ENCODE measurements around the gene CMC2.

The CMC2 gene

GRCh38 chr16:80988756-80989155 is 17.9 kb downstream of the CMC2 start:
- no peak overlapping the region for H3K4me3 ChIP-seq (ENCODE audit: low read length)
- TF ChIP-seq CTCF (IDR thresholded peaks at IDR 0.05; ENCODE audit: low read depth, low read length, poor library complexity, severe bottlenecking) = no peak
- no peak for TF ChIP-seq EZH2phosphoT487 (IDR thresholded peaks at IDR 0.05; ENCODE audit: borderline replicate concordance, low read length)
- H4K20me1 ChIP-seq (ENCODE audit: control insufficient read depth, insufficient read depth, low read depth, low read length) = peaks cover 3% of the 10 kb centered on the region; the same call in 1 of the 2 replicates
- H3K9me3 ChIP-seq (ENCODE audit: control insufficient read depth, insufficient read depth, low read length) = no peaks in the 10 kb centered on the region
- H3K27ac ChIP-seq (ENCODE audit: low read depth, low read length) = no peak overlapping the region
- peaks cover 52% of the 10 kb centered on the region for H3K79me2 ChIP-seq (ENCODE audit: control insufficient read depth, low read length)
- no peaks in the 10 kb centered on the region for H3K27me3 ChIP-seq (ENCODE audit: control insufficient read depth, low read length)
- H3K4me1 ChIP-seq (ENCODE audit: control insufficient read depth, low read length) = peaks cover 5% of the 10 kb centered on the region; the same call in 1 of the 2 replicates
- H3K9me2 ChIP-seq (replicated peaks; ENCODE audit: control insufficient read depth, low read length) = no peaks in the 10 kb centered on the region
- H3K4me2 ChIP-seq (ENCODE audit: low read length) = no peak overlapping the region
- H3F3A ChIP-seq (ENCODE audit: control insufficient read depth, insufficient read depth) = no peaks in the 10 kb centered on the region
- peaks cover 21% of the 10 kb centered on the region for H3K36me3 ChIP-seq (ENCODE audit: control insufficient read depth, low read length)

- Histone ChIP-seq H4K20me1 (ENCODE audit: control insufficient read depth, insufficient read depth, low read depth, low read length) (peaks cover under 1% of the 10 kb centered on the region; the same call in 1 of the 2 replicates), H3K4me1 (ENCODE audit: control insufficient read depth, low read length) (0 out of 2 replicates have a peak, but pooled peaks cover 3% of the 10 kb centered on the region), H3K4me3 (ENCODE audit: low read length) (no peak overlapping the region), H3K4me2 (ENCODE audit: low read length) (no peak overlapping the region), H3K36me3 (ENCODE audit: control insufficient read depth, low read length) (peaks cover 12% of the 10 kb centered on the region), H3K9me3 (ENCODE audit: control insufficient read depth, insufficient read depth, low read length) (no peaks in the 10 kb centered on the region), H3K27me3 (ENCODE audit: control insufficient read depth, low read length) (no peaks in the 10 kb centered on the region), H3K27ac (ENCODE audit: low read depth, low read length) (no peak overlapping the region), H3K79me2 (ENCODE audit: control insufficient read depth, low read length) (peaks cover 40% of the 10 kb centered on the region), H3K9me2 (replicated peaks; ENCODE audit: control insufficient read depth, low read length) (no peaks in the 10 kb centered on the region), H3F3A (ENCODE audit: control insufficient read depth, insufficient read depth) (no peaks in the 10 kb centered on the region)
- TF ChIP-seq CTCF (IDR thresholded peaks at IDR 0.05; ENCODE audit: low read depth, low read length, poor library complexity, severe bottlenecking) (no peak), EZH2phosphoT487 (IDR thresholded peaks at IDR 0.05; ENCODE audit: borderline replicate concordance, low read length) (no peak)
These were observed 20.1 kb downstream of the CMC2 start for GRCh38 chr16:80986557-80986956.

DNA sequence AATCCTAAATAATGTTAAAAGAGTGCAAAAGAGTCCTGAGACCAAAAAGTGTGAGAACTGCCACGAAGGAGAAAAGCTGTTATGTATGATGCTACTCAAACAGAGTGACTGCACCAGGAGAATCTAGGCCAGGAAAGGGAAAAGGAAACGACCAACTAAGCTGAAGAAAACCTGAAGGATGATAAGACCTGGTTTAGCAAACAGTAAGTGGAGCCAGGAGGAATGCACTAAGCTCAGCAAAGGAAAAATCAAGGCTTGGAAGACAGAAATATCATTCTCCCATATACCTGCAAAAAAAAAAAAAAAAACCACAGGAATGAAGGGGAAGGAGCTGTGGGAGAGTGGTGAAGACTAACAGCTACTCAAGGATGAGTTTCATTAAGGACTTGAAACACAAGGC is 21.1 kb downstream of the CMC2 start:
- Histone ChIP-seq H3K4me2 (ENCODE audit: low read length) (no peak overlapping the region), H3K4me3 (ENCODE audit: low read length) (no peak overlapping the region), H3F3A (ENCODE audit: control insufficient read depth, insufficient read depth) (no peaks in the 10 kb centered on the region), H3K9me3 (ENCODE audit: control insufficient read depth, insufficient read depth, low read length) (no peaks in the 10 kb centered on the region), H3K9me2 (replicated peaks; ENCODE audit: control insufficient read depth, low read length) (no peaks in the 10 kb centered on the region), H4K20me1 (ENCODE audit: control insufficient read depth, insufficient read depth, low read depth, low read length) (no peaks in the 10 kb centered on the region; the same call in 1 of the 2 replicates), H3K79me2 (ENCODE audit: control insufficient read depth, low read length) (peaks cover 32% of the 10 kb centered on the region), H3K27ac (ENCODE audit: low read depth, low read length) (no peak overlapping the region), H3K4me1 (ENCODE audit: control insufficient read depth, low read length) (0 out of 2 replicates have a peak, but pooled peaks cover 3% of the 10 kb centered on the region), H3K36me3 (ENCODE audit: control insufficient read depth, low read length) (peaks cover 10% of the 10 kb centered on the region; the same call in 1 of the 2 replicates), H3K27me3 (ENCODE audit: control insufficient read depth, low read length) (no peaks in the 10 kb centered on the region)
- no peak for TF ChIP-seq CTCF (IDR thresholded peaks at IDR 0.05; ENCODE audit: low read depth, low read length, poor library complexity, severe bottlenecking)
- TF ChIP-seq EZH2phosphoT487 (IDR thresholded peaks at IDR 0.05; ENCODE audit: borderline replicate concordance, low read length) = no peak
